Central memory CD8-positive, alpha-beta T cell (primary cell): ENCODE results near the gene MAP3K19.
"Not testable (repeated sequence)": the region's sequence is repeated elsewhere in the genome, so short reads cannot be mapped to it uniquely, and the experiment has no call there.

Experiments used
- ATAC-seq: fragments of 150-1000 bp; cut with Tn5 transposase; replicated peaks from 2 replicates; pipeline ENCODE4 v1.10.0; 2022; ENCODE audit warnings: mild to moderate bottlenecking, moderate FRiP score, moderate number of reproducible peaks; ENCODE audit not compliant: poor library complexity, severe bottlenecking; ENCODE audit errors: extremely low read depth
- DNase-seq, 2 donors: peaks; one replicate each; pipeline ENCODE4 v3.0.0; 2021; ENCODE audit warnings: low spot score in 2 of 2
- H3K27ac Mint-ChIP-seq: one replicate; pipeline ENCODE4 v1.8.0; 2022; ENCODE audit warnings: low read depth, mild to moderate bottlenecking, moderate library complexity, mixed read lengths
- H3K27me3 Mint-ChIP-seq: one replicate; pipeline ENCODE4 v1.8.0; 2022; ENCODE audit warnings: mixed read lengths
- H3K36me3 Mint-ChIP-seq: one replicate; pipeline ENCODE4 v1.8.0; 2022; ENCODE audit warnings: mild to moderate bottlenecking, moderate library complexity, mixed read lengths; ENCODE audit not compliant: insufficient read depth
- H3K4me1 Mint-ChIP-seq: one replicate; pipeline ENCODE4 v1.8.0; 2022; ENCODE audit warnings: mixed read lengths
- H3K4me3 Mint-ChIP-seq: one replicate; pipeline ENCODE4 v1.8.0; 2022; ENCODE audit warnings: mild to moderate bottlenecking, moderate library complexity, mixed read lengths
- H3K9me3 Mint-ChIP-seq: one replicate; pipeline ENCODE4 v1.8.0; 2022; ENCODE audit warnings: mixed read lengths

Gene MAP3K19

GRCh38 chr2:135047300-135047699 lies at the start of gene MAP3K19:
Gene MAP3K19, minus strand, starts transcription at chr2:135047447. Its CDS starts 22,800 bp downstream, at chr2:135024647.
- H3K36me3 Mint-ChIP-seq, result peaks cover 7% of the 10 kb centered on the region
- H3K4me3 Mint-ChIP-seq, result no peak within 1 kb of the TSS
- no peaks in the 10 kb centered on the region for H3K9me3 Mint-ChIP-seq
- no peak within 1 kb of the TSS for H3K27ac Mint-ChIP-seq
- peaks cover 25% of the 10 kb centered on the region for H3K27me3 Mint-ChIP-seq
- H3K4me1 Mint-ChIP-seq, result peaks cover 2% of the 10 kb centered on the region
- ATAC-seq (no peak), DNase-seq (no peak)

- no peak for ATAC-seq
- H3K27ac Mint-ChIP-seq, result no peak overlapping the region
- DNase-seq, result no peak
- H3K36me3 Mint-ChIP-seq, result peaks cover 10% of the 10 kb centered on the region
- H3K9me3 Mint-ChIP-seq, result no peaks in the 10 kb centered on the region
- H3K4me3 Mint-ChIP-seq, result no peak overlapping the region
- no peaks in the 10 kb centered on the region for H3K27me3 Mint-ChIP-seq
- H3K4me1 Mint-ChIP-seq, result no peaks in the 10 kb centered on the region
Observed at GRCh38 chr2:135096665-135097446, 49.6 kb upstream of the MAP3K19 start.

GRCh38 chr2:135095591-135095990 lies 48.3 kb upstream of the MAP3K19 start:
- H3K27me3 Mint-ChIP-seq, result no peaks in the 10 kb centered on the region
- H3K4me3 Mint-ChIP-seq, result no peak overlapping the region
- peaks cover 10% of the 10 kb centered on the region for H3K36me3 Mint-ChIP-seq
- no peak overlapping the region for H3K27ac Mint-ChIP-seq
- DNase-seq, result no peak
- H3K9me3 Mint-ChIP-seq, result no peaks in the 10 kb centered on the region
- ATAC-seq, result no peak
- no peaks in the 10 kb centered on the region for H3K4me1 Mint-ChIP-seq

DNA sequence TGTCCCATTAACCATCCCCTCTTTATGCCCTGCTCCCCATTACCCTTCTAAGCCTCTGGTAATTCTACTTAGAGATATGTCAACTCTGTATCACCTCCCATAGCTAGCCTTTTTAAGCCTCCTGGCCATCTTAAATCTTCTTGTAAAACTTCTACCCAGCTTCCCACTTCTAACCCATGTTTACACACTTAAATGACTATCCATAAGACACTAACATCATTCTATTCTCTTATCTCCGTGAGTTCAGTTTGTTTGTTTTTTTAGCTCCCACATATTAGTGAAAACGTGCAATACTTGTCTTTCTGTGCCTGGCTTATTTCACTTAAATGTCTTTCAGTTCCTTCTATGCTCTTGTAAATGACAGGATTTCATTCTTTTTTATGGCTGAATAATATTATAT lies 47.3 kb upstream of the MAP3K19 start:
- H3K27me3 Mint-ChIP-seq, result no peaks in the 10 kb centered on the region
- H3K4me3 Mint-ChIP-seq, result no peak overlapping the region
- peaks cover 10% of the 10 kb centered on the region for H3K36me3 Mint-ChIP-seq
- no peak overlapping the region for H3K27ac Mint-ChIP-seq
- H3K4me1 Mint-ChIP-seq, result no peaks in the 10 kb centered on the region
- DNase-seq, result no peak
- ATAC-seq, result no peak
- no peaks in the 10 kb centered on the region for H3K9me3 Mint-ChIP-seq

- ATAC-seq, result no peak
- no peak overlapping the region for H3K4me3 Mint-ChIP-seq
- no peak for DNase-seq
- H3K27me3 Mint-ChIP-seq, result no peaks in the 10 kb centered on the region
- no peak overlapping the region for H3K27ac Mint-ChIP-seq
- no peaks in the 10 kb centered on the region for H3K9me3 Mint-ChIP-seq
- no peaks in the 10 kb centered on the region for H3K4me1 Mint-ChIP-seq
- H3K36me3 Mint-ChIP-seq, result peaks cover 10% of the 10 kb centered on the region
Observed at GRCh38 chr2:135093670-135094330, 46.6 kb upstream of the MAP3K19 start.

DNA sequence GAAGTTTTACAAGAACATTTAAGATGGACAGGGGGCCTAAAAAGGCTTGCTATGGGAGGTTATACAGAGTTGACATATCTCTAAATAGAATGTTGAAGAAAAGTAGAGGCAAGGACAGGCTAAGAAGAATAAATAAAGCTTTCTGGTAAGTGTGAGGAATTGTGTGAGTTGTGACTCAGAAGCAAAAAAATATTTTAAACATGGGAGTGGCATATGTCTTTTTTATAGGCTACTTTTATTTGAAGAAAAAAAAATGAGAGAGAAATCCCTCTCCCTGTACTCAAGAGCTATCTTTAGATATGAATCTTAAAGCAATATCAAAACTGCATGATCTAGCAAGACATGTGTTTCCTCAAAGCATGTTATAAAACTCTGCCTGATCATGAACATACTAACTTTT lies 45.9 kb upstream of the MAP3K19 start:
- no peaks in the 10 kb centered on the region for H3K9me3 Mint-ChIP-seq
- H3K27me3 Mint-ChIP-seq, result no peaks in the 10 kb centered on the region
- H3K36me3 Mint-ChIP-seq, result peaks cover 10% of the 10 kb centered on the region
- no peak overlapping the region for H3K27ac Mint-ChIP-seq
- no peak overlapping the region for H3K4me3 Mint-ChIP-seq
- no peaks in the 10 kb centered on the region for H3K4me1 Mint-ChIP-seq
- DNase-seq (no peak), ATAC-seq (no peak)

- Mint-ChIP-seq H3K27me3 (no peaks in the 10 kb centered on the region), H3K36me3 (peaks cover 12% of the 10 kb centered on the region), H3K4me3 (no peak overlapping the region), H3K27ac (no peak overlapping the region), H3K4me1 (no peaks in the 10 kb centered on the region), H3K9me3 (no peaks in the 10 kb centered on the region)
- DNase-seq, result no peak
- no peak for ATAC-seq
Observed at GRCh38 chr2:135091681-135092080, 44.4 kb upstream of the MAP3K19 start.

DNA sequence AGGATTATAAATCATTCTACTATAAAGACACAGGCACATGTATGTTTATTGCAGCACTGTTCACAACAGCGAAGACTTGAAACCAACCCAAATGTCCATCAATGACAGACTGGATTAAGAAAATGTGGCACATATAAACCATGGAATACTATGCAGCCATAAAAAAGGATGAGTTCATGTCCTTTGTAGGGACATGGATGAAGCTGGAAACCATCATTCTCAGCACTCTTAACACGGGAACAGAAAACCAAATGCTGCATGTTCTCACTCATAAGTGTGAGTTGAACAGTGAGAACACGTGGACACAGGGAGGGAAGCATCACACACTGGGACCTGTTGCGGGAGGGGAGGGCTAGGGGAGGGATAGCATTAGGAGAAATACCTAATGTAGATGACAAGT lies 42.4 kb upstream of the MAP3K19 start:
- ATAC-seq, DNase-seq, H3K27ac Mint-ChIP-seq, H3K4me3 Mint-ChIP-seq, H3K27me3 Mint-ChIP-seq, H3K9me3 Mint-ChIP-seq: not testable (repeated sequence)
- H3K4me1 Mint-ChIP-seq, result peaks cover 12% of the 10 kb centered on the region
- peaks cover 10% of the 10 kb centered on the region for H3K36me3 Mint-ChIP-seq

DNA sequence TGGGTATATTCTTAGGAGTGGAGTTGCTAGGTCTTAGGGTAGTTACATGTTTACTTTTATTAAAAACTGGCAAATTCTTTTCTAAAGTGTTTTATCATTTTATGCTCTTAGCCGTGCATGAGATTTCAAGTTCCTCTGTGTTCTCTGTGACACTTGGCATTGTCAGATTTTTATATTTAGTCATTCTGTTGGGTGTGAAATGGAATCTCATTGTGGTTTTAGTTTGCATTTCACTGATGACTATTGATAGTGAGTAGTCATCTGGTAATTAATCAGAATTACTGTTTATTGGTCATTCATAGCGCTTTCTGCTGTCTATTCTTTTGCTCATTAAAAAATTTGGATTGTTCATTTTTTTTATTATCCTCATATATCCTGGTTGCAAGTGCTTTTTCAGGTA lies 39.0 kb upstream of the MAP3K19 start:
- H3K9me3 Mint-ChIP-seq, result no peaks in the 10 kb centered on the region
- no peak overlapping the region for H3K4me3 Mint-ChIP-seq
- DNase-seq, result no peak
- no peak for ATAC-seq
- peaks cover 3% of the 10 kb centered on the region for H3K36me3 Mint-ChIP-seq
- H3K27ac Mint-ChIP-seq, result no peak overlapping the region
- peaks cover 12% of the 10 kb centered on the region for H3K4me1 Mint-ChIP-seq
- no peaks in the 10 kb centered on the region for H3K27me3 Mint-ChIP-seq

DNA sequence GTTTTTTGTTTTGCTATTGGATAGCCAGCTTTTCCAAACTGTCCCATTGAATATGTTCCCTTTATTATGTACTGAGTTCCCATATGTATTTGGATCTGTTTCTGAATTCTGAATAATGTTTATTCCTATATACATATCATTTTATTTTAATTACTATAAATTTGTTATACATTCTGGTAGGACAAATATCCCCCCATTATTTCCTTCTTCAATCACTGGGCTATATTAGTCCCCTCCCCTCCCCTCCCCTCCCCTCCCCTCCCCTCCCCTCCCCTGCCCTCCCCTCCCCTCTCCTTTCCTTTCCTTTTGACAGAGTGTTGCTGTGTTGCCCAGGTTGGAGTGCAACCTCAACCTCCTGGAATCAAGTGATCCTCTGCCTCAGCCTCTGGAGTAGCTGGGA lies 31.2 kb upstream of the MAP3K19 start:
- Mint-ChIP-seq H3K4me1 (peaks cover 6% of the 10 kb centered on the region), H3K36me3 (peaks cover 2% of the 10 kb centered on the region), H3K27me3 (no peaks in the 10 kb centered on the region), H3K9me3 (no peaks in the 10 kb centered on the region), H3K27ac (no peak overlapping the region), H3K4me3 (no peak overlapping the region)
- no peak for DNase-seq
- ATAC-seq, result no peak

- Mint-ChIP-seq H3K4me3 (no peak overlapping the region), H3K9me3 (peaks cover 6% of the 10 kb centered on the region), H3K4me1 (peaks cover 6% of the 10 kb centered on the region), H3K36me3 (no peaks in the 10 kb centered on the region), H3K27ac (no peak overlapping the region), H3K27me3 (no peaks in the 10 kb centered on the region)
- DNase-seq, result no peak
- ATAC-seq, result no peak
Observed at GRCh38 chr2:135076556-135076955, 29.3 kb upstream of the MAP3K19 start.

- Mint-ChIP-seq H3K4me3 (no peak overlapping the region), H3K4me1 (peaks cover 3% of the 10 kb centered on the region), H3K27me3 (no peaks in the 10 kb centered on the region), H3K27ac (no peak overlapping the region), H3K9me3 (peaks cover 6% of the 10 kb centered on the region), H3K36me3 (no peaks in the 10 kb centered on the region)
- no peak for ATAC-seq
- DNase-seq, result no peak
Observed at GRCh38 chr2:135074216-135074615, 27.0 kb upstream of the MAP3K19 start.
